H9 (cell line): ENCODE data around the gene XPNPEP3. TPM values are rescaled to one million over a fixed set of nuclear protein-coding genes. Genes with fewer than 3 reads are reported as not detected.
A peak's percentile ranks its signal among the peaks of the same experiment; 100 is the strongest.

Experiments used
- DNase-seq: peaks from one replicate; pipeline ENCODE4 v3.0.0-alpha.2; 2017
- H2AFZ ChIP-seq: one replicate; pipeline ENCODE4 v1.6.1; 2013; ENCODE audit warnings: mild to moderate bottlenecking, low read length, control low read depth, moderate library complexity
- H2AK5ac ChIP-seq: 2 replicates; pipeline ENCODE4 v1.6.1; 2013; ENCODE audit warnings: low read length, control low read depth, mixed read lengths; ENCODE audit not compliant: insufficient read length
- H2BK120ac ChIP-seq: one replicate; pipeline ENCODE4 v1.6.1; 2013; ENCODE audit warnings: low read depth, mild to moderate bottlenecking, low read length, control low read depth, inconsistent platforms; ENCODE audit not compliant: poor library complexity, severe bottlenecking
- H2BK12ac ChIP-seq: 2 replicates; pipeline ENCODE4 v1.6.1; 2013; ENCODE audit warnings: low read length, control low read depth, mixed read lengths, low read depth; ENCODE audit not compliant: insufficient read length
- H2BK15ac ChIP-seq: 2 replicates; pipeline ENCODE4 v1.6.1; 2013; ENCODE audit warnings: low read depth, low read length, control low read depth
- H2BK20ac ChIP-seq: one replicate; pipeline ENCODE4 v1.6.1; 2013; ENCODE audit warnings: low read depth, mild to moderate bottlenecking, low read length, control low read depth, inconsistent platforms; ENCODE audit not compliant: poor library complexity, severe bottlenecking
- H2BK5ac ChIP-seq: 2 replicates; pipeline ENCODE4 v1.6.1; 2013; ENCODE audit warnings: low read length, control low read depth, mixed read lengths; ENCODE audit not compliant: insufficient read length
- H3K14ac ChIP-seq: 2 replicates; pipeline ENCODE4 v1.6.1; 2013; ENCODE audit warnings: low read length, control low read depth; ENCODE audit not compliant: insufficient read depth
- H3K18ac ChIP-seq: 2 replicates; pipeline ENCODE4 v1.6.1; 2013; ENCODE audit warnings: low read depth, mild to moderate bottlenecking, mixed read lengths, low read length, control low read depth; ENCODE audit not compliant: insufficient read length
- H3K23ac ChIP-seq: 2 replicates; pipeline ENCODE4 v1.6.1; 2013; ENCODE audit warnings: low read length, control low read depth, mixed read lengths, low read depth; ENCODE audit not compliant: insufficient read length
- H3K23me2 ChIP-seq: 2 replicates; pipeline ENCODE4 v1.6.1; 2013; ENCODE audit warnings: low read depth, mild to moderate bottlenecking, mixed read lengths, low read length, control low read depth; ENCODE audit not compliant: insufficient read length, poor library complexity, severe bottlenecking
- H3K27ac ChIP-seq: 2 replicates; pipeline ENCODE4 v1.5.1; 2013; ENCODE audit warnings: low read length, control low read depth, mixed read lengths, low read depth; ENCODE audit not compliant: insufficient read length
- H3K27me3 ChIP-seq: 2 replicates; pipeline ENCODE4 v1.6.1; 2013; ENCODE audit warnings: low read length, control low read depth, inconsistent platforms; ENCODE audit not compliant: insufficient read depth
- H3K4ac ChIP-seq: 2 replicates; pipeline ENCODE4 v1.6.1; 2013; ENCODE audit warnings: low read depth, mild to moderate bottlenecking, control low read depth, inconsistent platforms, low read length, moderate library complexity
- H3K4me1 ChIP-seq: 2 replicates; pipeline ENCODE4 v1.6.1; 2013; ENCODE audit warnings: low read length, control low read depth, inconsistent platforms; ENCODE audit not compliant: insufficient read depth
- H3K4me2 ChIP-seq: 2 replicates; pipeline ENCODE4 v1.6.1; 2013; ENCODE audit warnings: low read length, control low read depth, mixed read lengths; ENCODE audit not compliant: insufficient read length, insufficient read depth
- H3K56ac ChIP-seq: 2 replicates; pipeline ENCODE4 v1.6.1; 2013; ENCODE audit warnings: low read depth, mild to moderate bottlenecking, mixed read lengths, low read length, control low read depth; ENCODE audit not compliant: insufficient read length
- H3K79me1 ChIP-seq: 2 replicates; pipeline ENCODE4 v1.6.1; 2013; ENCODE audit warnings: low read depth, mild to moderate bottlenecking, moderate library complexity, low read length, control low read depth, inconsistent platforms; ENCODE audit not compliant: insufficient read depth, poor library complexity, severe bottlenecking
- H3K79me2 ChIP-seq: 2 replicates; pipeline ENCODE4 v1.6.1; 2013; ENCODE audit warnings: low read length, control low read depth, inconsistent platforms; ENCODE audit not compliant: insufficient read depth
- H3K9ac ChIP-seq: 2 replicates; pipeline ENCODE4 v1.6.1; 2013; ENCODE audit warnings: low read length, control low read depth, mixed read lengths; ENCODE audit not compliant: insufficient read length; ENCODE audit errors: extremely low read depth
- H3K9me3 ChIP-seq: one replicate; pipeline ENCODE4 v1.6.1; 2013; ENCODE audit warnings: low read depth, low read length, inconsistent platforms; ENCODE audit not compliant: control insufficient read depth
- H3T11ph ChIP-seq: one replicate; pipeline ENCODE4 v1.6.1; 2013; ENCODE audit warnings: mild to moderate bottlenecking, low read length, control low read depth, inconsistent platforms
- H4K20me1 ChIP-seq: one replicate; pipeline ENCODE4 v1.6.1; 2013; ENCODE audit not compliant: control insufficient read depth, insufficient read length, insufficient read depth
- H4K5ac ChIP-seq: 2 replicates; pipeline ENCODE4 v1.6.1; 2013; ENCODE audit warnings: low read depth, mild to moderate bottlenecking, mixed read lengths, low read length, control low read depth; ENCODE audit not compliant: insufficient read length
- H4K8ac ChIP-seq: replicated peaks from 2 replicates; pipeline ENCODE4 v1.6.1; 2013; ENCODE audit warnings: low read length, control low read depth, mixed read lengths, low read depth; ENCODE audit not compliant: insufficient read length
- H4K91ac ChIP-seq: 2 replicates; pipeline ENCODE4 v1.6.1; 2013; ENCODE audit warnings: low read depth, mild to moderate bottlenecking, moderate library complexity, mixed read lengths, low read length, control low read depth; ENCODE audit not compliant: insufficient read length
- H3K27ac Mint-ChIP-seq, 3 experiments: 2 replicates in 2 of 3; 3 replicates in 1 of 3; pipeline ENCODE4 v1.8.0; 2020 to 2021; ENCODE audit warnings: mixed read lengths in 3 of 3, mild to moderate bottlenecking in 1 of 3, moderate library complexity in 1 of 3
- H3K27me3 Mint-ChIP-seq: 2 replicates; pipeline ENCODE4 v1.8.0; 2021; ENCODE audit warnings: low read depth, mild to moderate bottlenecking, moderate library complexity, mixed read lengths
- H3K36me3 Mint-ChIP-seq, 3 experiments: 2 replicates in 2 of 3; 3 replicates in 1 of 3; pipeline ENCODE4 v1.8.0; 2020 to 2021; ENCODE audit warnings: low read depth in 3 of 3, mixed read lengths in 3 of 3; ENCODE audit not compliant: insufficient read depth in 1 of 3
- H3K4me1 Mint-ChIP-seq, 2 experiments: 2 replicates each; pipeline ENCODE4 v1.8.0; 2020; ENCODE audit warnings: mixed read lengths in 2 of 2
- H3K4me3 Mint-ChIP-seq, 2 experiments: 2 replicates in 1 of 2; 3 replicates in 1 of 2; pipeline ENCODE4 v1.8.0; 2020 to 2021; ENCODE audit warnings: mild to moderate bottlenecking in 2 of 2, mixed read lengths in 2 of 2, moderate library complexity in 1 of 2
- H3K9me3 Mint-ChIP-seq, 2 experiments: 2 replicates in 1 of 2; 3 replicates in 1 of 2; pipeline ENCODE4 v1.8.0; 2020; ENCODE audit warnings: mild to moderate bottlenecking in 2 of 2, mixed read lengths in 2 of 2, moderate library complexity in 1 of 2
- WGBS: extraction: QIAGEN DNeasy Blood & Tissue Kit; methylation state at CpG from one replicate; pipeline ENCODE4 v1.1.7; 2013; ENCODE audit warnings: missing lambda C conversion rate, low lambda C conversion rate, mixed read lengths; ENCODE audit not compliant: insufficient read length; ENCODE audit errors: extremely low coverage; 5-methylcytosine and 5-hydroxymethylcytosine counted together
- total RNA-seq: library from RNA; stranded (reverse); gene quantifications from 2 replicates; pipeline ENCODE4 v1.2.1, GENCODE V29; 2021
- TF ChIP-seq, protein P1 (sequence below): fragments of 200-600 bp; sonication (generic); conservative IDR thresholded peaks from 3 replicates; pipeline ENCODE4 v1.8.0; 2021; ENCODE audit warnings: antibody characterized with exemption, mild to moderate bottlenecking

XPNPEP3 gene
- total RNA-seq, 1 experiment from 2014 or later = 18.3 TPM

DNA sequence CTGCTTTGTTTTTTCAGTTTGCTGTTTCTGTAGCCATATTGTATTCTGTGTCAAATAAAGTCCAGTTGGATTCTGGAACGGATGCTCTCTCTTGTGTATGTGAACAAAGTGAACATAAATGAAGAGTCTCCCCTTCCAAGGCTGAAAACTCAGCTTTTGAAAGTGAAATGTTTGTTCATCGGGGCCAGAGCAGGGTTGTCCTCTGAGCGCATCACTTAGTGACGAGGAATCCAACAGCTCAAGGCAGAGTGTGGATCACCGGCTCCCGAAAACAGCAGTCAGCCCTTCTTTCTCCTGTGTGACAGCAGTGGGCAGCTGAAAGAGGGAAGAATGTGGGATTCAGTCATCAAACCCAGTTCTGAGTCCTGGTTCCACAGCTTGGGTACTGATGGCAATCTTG is 115.6 kb downstream of the XPNPEP3 start:
- Histone ChIP-seq H3K9ac (no peak overlapping the region), H4K20me1 (no peaks in the 10 kb centered on the region), H2BK20ac (no peak overlapping the region), H2BK15ac (no peak overlapping the region), H4K8ac (no peak overlapping the region), H3K56ac (no peak overlapping the region), H2AFZ (no peak overlapping the region), H3K4me1 (no peaks in the 10 kb centered on the region), H4K5ac (no peak overlapping the region), H3K18ac (no peak overlapping the region), H3K4me2 (no peak overlapping the region), H3K27ac (no peak overlapping the region), H3T11ph (no peak overlapping the region), H3K79me1 (no peaks in the 10 kb centered on the region), H3K14ac (no peak overlapping the region), H2AK5ac (no peak overlapping the region), H3K23me2 (no peaks in the 10 kb centered on the region), H2BK12ac (no peak overlapping the region), H3K4ac (no peak overlapping the region), H3K27me3 (no peaks in the 10 kb centered on the region), H2BK120ac (no peak overlapping the region), H2BK5ac (no peak overlapping the region), H3K23ac (no peak overlapping the region), H3K9me3 (no peaks in the 10 kb centered on the region), H4K91ac (no peak overlapping the region), H3K79me2 (no peaks in the 10 kb centered on the region)
- no peaks in the 10 kb centered on the region for H3K27me3 Mint-ChIP-seq
- no CpG with 5 or more reads among the region's 6 CpGs for WGBS
- H3K27ac Mint-ChIP-seq = peak overlapping the region in 1 of 3 experiments; percentile 19; a peak in 2 of 7 replicates
- H3K4me1 Mint-ChIP-seq = no peaks in the 10 kb centered on the region
- no peak overlapping the region for H3K4me3 Mint-ChIP-seq
- H3K36me3 Mint-ChIP-seq = peaks cover 6 to 37% (median 18%) of the 10 kb centered on the region in 3 experiments; a peak in 6 of 7 replicates
- DNase-seq = no peak
- TF ChIP-seq, protein P1, sequence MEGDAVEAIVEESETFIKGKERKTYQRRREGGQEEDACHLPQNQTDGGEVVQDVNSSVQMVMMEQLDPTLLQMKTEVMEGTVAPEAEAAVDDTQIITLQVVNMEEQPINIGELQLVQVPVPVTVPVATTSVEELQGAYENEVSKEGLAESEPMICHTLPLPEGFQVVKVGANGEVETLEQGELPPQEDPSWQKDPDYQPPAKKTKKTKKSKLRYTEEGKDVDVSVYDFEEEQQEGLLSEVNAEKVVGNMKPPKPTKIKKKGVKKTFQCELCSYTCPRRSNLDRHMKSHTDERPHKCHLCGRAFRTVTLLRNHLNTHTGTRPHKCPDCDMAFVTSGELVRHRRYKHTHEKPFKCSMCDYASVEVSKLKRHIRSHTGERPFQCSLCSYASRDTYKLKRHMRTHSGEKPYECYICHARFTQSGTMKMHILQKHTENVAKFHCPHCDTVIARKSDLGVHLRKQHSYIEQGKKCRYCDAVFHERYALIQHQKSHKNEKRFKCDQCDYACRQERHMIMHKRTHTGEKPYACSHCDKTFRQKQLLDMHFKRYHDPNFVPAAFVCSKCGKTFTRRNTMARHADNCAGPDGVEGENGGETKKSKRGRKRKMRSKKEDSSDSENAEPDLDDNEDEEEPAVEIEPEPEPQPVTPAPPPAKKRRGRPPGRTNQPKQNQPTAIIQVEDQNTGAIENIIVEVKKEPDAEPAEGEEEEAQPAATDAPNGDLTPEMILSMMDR = no peak
- H3K9me3 Mint-ChIP-seq = no peaks in the 10 kb centered on the region
